GM19351 (cell line): ENCODE measurements around the gene MRGPRD.

Source experiments
- ATAC-seq: cut with Tn5 transposase; IDR thresholded peaks from one replicate; pipeline ENCODE4 v1.9.1; 2021; ENCODE audit warnings: mild to moderate bottlenecking, moderate library complexity; ENCODE audit not compliant: unreplicated experiment

The MRGPRD gene

DNA sequence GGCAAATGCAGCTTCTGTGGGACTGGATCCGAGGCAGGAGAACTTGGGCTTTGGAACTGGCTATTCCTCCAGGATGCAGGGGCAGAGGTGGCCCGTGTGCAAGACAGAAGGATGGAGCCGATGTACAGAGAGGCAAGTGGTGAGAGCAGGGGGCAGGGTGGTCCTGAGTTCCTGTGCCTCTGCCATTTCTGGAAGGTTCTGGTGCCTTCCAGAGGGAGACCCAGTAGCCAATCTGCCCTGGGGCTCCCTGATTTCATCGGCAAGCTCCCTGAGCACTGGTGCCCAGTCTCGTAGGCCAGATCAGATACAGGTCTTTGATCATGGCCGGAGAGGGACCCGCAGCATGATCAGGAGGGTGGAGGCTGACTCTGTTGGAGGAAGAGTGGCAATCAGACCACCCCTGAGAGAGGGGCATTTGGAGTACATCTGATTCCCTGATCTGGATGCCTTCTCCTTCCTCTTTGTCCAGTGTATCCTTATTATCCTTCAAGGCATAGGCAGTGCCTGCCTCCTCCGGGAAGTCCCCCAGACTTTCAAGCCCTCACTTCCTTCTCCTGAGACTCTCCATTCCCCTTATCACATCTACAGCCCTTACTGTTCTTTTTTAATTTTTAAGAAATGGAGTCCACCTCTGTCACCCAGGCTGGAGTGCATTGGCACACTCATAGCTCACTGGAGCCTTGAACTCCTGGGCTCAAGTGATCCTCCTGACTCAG lies 9.7 kb downstream of the MRGPRD start:
- no peak for ATAC-seq

DNA sequence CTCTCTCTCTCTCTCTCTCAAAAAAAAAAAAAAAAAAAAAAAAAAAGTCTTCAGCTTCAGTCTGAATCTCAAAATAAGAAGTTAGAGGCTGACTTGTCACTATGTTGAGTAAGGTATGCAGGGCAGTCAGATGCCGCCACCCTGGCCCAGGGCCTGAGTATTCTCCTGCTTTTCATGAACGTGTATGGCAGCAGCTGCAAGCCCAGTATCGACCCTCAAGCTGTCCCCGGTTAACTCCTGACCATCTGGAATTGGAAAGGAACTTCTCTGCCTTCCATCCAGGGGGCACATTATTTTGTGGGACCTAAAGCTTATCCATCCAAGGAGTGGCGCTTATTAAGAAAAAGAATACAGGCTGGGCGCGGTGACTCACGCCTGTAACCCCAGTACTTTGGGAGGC lies 11.4 kb downstream of the MRGPRD start:
- no peak for ATAC-seq

DNA sequence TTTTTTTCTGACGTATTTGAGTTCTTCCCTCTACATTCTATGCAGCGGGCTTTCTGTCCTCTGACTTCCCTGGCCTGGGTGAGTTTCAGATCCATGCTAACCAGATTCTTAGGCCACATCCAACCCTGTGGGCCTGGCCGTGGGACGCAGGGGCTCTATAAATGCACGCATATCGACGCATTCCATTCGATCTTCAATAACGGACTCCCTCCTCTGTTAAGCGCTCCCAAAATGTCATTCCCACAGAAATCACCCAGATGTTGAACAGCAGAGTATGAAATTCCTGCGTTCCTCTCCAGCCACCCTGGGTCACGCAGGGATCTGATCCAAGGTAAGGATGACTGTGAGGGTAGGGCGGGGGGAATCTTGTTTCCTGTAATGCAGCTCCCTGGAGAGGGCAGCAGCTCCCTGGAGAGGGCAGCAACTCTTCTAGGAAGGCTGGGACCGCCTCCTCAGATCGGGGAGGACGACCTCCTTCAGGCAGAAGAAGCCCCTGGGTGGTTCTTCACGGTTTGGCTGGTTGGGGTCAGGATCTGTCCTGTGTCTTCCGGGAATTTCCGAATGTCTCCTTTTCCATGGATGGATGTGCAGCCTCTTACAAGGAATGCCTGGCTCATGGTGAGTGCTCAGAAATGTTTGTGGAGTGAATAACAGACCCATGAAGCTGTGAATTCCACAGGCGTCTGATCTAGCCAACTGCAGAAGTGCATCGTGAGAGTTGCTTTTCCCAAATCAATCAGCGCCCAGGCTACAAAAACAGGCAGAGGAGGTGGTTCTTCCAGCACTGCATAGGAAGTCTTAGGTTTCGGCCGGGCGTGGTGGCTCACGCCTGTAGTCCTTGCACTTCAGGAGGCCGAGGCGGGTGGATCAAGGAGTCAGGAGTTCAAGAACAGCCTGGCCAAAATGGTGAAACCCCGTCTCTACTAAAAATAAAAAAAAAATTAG lies 12.2 kb downstream of the MRGPRD start:
- ATAC-seq = no peak

DNA sequence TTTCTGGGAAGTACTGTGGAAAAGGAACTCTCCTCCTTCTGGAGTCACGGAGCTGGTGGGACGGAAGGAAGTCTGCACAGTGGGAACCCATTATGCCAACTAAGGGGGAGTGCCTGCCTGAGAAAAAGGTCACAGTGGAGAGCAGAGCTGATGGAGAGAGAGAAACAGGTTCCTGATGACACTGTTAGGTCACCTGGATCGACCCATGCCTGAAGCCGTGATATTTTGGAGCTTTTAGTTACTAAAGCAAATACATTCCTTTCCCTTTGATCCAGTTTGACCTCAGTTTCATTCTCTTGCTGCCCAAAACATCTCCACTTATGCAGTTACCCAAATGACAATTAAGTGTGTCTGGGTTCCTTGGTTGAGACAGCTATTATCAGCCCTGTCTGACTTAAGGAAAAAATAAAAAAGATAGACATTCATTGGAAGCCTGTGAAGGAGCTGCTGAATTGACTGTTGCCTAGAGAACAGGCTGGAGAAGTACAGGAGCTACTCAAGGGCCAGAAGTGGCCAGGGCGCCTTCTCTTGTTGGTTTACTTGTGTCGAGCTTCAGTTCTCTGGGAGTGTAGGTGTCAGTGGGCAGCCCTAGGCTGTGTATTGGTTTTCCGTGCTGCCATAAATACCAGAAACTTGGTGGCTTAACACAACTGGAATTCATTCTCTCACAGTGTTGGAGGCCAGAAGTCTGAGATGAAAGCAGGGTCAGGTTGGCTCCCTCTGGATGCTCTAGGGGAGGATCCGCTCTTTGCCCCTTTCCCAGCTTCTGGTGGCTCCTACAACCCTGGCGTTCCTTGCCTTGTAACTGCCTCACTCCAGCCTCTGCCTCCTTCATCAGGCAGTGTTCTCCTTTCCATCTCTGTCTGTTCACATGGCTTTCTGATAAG lies 13.6 kb downstream of the MRGPRD start:
- ATAC-seq = no peak

DNA sequence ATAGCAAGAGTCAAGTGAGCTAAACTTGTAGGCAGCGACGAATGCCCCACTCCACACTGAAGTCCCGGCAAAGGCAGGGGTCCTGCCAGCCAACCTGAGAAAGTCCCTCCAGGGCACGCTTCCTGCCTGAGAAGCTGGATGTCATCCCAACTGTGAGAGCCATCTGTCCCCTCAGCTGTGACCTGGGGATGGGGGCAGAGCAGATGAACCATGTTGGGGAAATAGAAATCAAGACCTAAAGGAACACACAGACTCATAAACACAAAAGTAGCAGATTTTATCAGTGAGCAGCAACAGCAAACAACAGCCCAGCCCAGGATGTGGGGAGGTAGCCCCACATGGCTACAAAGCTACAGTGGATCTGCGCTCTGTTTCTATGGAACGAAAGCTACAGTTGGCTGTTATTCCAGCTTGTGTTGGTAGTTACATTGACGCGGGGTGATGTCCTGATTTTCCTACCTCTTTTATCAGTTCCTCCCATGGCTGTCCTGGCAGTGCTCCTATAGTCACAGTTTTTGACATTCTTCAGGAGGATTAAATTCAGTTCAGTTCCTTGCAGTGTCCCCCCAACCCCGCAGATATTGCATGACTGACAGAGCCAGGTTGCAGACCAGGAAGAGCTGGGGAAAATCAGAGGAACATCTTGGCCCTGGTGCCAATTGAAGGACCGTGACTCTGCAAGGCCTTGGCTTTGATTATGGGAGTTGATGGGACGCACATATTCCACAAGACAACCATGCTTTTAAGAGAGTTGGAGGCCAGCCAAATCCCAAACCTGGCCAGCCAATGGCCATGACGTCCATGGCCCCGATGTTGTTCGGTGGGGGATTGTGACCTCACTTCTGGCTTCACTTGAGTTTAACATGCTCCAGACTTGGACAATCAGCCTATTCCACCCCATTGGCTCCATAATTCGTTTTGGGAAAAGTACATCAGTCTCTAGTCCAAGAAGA lies 14.6 kb downstream of the MRGPRD start:
- no peak for ATAC-seq

DNA sequence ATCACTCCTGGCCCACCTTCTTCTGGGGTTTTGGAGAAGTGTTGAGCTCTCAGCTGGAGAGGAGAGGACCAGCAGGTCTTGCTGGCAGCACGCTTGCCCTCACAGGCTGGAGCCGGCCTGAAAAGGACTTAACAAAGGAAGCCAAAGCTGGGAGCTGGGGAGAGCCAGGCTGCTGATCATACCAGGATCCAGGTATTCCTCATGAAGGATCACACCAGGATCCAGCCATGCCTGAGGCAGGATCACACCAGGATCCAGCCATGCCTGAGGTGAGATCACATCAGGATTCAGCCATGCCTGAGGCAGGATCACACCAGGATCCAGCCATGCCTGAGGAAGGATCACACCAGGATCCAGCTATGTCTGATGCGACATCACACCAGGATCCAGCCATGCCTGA lies 17.0 kb downstream of the MRGPRD start:
- ATAC-seq = no peak

DNA sequence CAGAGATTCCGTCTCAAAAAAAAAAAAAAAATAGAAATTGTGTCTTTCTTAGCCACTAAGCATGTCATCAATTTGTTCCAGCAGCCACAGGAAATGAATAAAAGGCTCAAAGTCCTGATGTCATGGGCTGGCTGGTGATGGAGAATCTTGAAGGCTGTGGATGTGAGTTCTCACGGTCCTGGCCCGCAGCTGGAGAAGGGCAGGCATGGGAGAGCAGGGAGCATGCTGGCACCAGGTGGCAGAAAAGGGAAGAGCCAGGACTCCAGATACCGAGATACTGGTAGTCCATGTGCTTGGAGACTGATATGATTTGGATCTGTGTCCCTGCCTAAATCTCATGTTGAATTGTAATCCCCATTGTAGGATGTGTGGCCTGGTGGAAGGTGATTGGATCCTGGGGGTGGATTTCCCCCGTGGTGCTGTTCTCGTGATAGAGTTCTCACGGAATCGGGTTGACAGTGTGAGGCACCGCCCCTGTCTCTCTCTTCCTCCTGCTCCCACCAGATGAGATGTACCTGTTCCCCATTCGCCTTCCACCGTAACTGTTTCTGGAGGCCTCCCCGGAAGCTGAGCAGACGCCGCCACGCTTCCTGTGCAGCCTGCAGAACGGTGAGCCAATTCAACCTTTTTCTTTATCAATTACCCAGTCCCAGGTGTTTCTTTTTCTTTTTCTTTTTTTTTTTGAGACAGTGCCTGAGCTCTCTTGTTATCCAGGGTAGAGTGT lies 18.1 kb downstream of the MRGPRD start:
- no peak for ATAC-seq

DNA sequence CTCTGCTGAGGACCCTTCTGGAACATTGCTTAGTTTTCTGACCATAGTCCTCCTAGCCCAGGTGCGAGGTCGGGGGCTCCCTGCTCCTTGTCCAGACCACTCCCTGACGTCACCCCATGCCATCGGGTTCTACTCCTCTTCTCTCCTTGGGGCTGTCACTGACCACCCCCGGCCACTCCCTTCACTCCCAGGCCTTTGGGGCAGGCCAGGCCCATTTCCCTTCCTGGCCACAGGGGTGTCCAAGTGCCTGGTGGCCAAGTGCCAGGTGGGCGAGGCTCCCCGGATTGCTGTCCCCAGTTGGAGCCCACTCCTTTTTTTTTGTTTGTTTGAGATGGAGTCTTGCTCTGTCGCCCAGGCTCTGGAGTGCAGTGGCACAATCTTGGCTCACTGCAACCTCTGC lies 19.5 kb downstream of the MRGPRD start:
- no peak for ATAC-seq

DNA sequence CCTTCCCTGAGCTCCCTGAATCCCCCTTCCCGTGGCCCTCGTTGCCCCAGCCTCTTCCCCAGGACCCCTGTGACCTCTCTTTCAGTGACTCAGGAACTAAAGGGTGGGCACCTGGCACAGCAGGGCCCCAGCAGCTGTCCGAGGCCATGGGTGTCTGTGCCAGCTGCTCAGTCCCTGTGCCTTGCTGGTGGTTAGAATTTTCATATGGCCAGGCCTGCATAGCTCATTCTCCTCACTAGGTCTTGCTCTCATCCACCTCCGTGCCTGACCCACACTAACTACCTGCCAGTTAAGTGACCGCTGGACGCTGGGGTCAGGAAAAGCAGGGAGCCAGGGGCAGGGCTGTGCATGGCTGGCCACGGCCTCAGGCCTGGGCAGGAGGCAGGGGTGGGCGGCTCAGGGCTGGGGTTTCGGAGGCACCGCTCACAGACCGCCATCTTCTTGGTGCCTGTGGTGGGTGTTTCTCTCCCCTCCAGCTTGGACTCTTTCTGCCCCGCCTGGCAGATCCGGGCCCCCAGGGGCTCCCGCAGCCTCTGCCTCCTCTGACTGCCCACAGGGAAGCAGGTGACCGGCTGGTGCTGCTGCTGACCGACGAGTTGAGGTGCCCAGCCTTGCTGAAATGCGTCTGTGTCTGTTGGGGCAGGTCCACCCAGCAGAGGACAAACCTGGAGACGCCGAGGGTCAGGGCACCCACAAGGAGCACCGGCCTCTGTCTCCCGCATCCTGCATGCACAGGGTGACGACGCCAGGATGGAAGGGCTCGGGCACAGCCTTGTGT lies 20.3 kb downstream of the MRGPRD start:
- no peak for ATAC-seq

DNA sequence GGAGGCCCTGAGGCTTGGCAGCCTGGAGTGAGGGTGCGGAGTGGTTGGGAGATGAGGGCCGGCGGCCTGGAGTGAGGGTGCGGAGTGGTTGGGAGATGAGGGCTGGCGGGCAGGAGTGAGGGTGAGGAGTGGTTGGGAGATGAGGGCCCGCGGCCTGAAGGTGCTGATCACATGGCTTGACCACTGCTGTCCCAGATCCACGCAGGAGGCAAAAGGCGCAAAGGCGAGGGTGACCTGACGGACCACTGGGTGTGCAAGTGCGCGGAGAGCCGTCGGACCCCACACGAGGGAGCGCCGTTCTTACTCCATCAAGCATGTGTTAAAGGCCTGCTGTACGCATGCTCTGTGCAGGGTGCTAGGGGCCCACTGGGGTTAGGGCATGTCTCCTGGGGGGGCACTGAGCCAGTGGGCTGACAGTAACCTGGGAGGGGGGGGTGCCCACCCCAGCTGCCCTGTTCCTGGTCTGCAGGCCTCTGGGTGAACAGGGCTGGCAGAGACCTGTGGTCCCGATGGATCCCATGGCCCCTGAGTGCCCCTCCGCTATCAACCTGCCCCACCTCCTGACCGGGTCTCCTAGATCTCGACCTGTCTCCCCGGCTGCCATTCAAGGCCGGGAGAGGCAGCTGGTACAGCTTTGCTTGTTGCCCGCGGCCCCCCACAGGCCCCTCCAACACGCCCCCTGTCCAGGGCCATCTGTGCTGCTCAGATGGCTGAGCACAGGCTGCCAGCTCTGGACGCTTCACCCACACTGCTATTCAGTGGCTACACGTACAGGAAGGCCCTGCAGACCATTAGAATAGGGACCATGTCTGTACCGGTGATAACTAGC lies 21.1 kb downstream of the MRGPRD start:
- ATAC-seq = no peak

DNA sequence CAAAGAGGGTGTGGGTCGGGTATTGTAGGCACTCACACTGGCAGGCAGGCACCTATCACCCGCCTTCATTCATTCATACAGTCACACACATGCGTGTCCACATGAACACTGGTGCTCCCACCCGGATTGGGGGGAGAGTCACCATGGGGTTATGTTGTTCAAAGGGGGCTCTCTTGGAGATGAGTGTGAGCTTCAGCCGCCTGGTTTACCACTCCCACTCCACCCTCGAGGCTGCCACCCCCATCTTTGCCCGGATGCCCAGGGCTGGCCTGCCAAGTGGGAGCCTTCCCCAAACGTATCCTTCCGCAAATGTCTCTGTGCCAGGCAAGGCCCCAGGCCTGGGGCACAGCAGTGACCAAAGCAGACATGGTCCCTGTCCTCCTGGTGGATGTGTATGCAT lies 22.6 kb downstream of the MRGPRD start:
- no peak for ATAC-seq

DNA sequence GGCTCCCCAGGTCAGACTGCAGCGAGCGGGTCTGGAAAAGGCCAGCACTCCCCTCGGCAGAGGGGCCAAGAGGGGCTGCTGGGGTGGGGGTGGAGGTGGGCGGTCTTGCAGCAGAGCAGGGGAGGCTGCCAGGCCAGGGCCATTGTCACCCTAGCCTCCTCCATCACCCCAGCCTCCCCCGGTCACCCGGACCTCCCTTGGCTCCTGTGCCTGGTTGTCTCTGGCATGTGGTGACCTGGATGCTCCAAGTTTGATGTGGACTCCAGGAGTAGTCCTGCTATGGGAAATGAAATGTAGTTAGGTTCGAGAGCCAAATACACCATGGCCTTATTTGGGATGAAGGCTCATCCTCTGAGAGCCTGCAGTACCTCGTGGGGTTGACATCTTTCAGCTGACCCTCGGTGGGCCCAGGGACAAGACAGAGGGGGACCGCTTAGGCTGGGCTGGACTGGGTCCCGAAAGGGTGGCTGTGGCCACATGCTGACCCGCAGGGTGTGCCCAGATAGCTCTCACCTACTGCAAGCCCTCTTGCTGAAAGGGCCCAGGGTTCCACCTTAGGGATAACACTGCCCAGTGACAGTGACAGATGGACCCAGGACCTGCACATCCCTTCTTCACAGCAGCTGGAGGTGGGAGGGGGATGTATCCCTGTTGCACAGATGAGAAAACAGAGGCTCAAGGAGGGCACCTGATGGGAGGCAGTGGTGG lies 24.1 kb downstream of the MRGPRD start:
- no peak for ATAC-seq

DNA sequence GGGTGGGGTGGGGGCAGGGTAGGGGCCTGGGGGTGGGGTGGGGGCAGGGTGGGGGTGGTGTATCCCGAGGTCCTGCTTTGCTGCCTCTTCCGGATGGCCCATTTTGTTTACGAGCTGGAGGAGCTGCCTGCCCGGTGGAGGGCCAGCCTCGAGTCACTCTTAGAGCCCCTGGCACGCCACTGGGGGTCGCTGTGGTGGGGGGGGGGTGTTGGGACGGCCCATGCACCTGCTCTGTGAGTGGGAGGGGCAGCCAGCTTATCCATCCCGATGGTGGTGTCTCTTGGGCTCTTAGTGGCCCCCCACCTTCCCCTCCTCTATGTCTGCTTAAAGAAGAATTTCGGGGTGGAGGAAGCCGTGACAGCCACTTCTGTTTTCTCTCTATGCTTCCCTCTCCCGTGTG lies 24.6 kb downstream of the MRGPRD start:
- no peak for ATAC-seq

DNA sequence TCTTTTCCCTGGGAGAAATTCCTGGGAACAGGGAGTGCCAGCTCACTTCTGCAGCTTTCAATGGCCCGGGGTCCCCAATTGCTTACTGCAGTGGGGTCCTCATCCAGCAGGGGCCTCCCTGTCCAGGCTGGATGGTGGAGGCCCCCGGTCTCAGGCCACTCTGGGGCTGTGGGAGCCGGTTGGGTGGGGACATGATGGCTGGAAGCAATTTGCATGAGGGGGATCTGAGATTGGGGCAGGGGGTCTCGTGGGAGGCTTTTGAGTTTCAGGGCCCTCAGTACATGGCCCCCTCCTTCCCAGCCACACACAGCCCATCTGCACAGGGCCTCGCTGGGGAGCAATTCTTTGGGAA lies 25.2 kb downstream of the MRGPRD start:
- ATAC-seq = no peak

DNA sequence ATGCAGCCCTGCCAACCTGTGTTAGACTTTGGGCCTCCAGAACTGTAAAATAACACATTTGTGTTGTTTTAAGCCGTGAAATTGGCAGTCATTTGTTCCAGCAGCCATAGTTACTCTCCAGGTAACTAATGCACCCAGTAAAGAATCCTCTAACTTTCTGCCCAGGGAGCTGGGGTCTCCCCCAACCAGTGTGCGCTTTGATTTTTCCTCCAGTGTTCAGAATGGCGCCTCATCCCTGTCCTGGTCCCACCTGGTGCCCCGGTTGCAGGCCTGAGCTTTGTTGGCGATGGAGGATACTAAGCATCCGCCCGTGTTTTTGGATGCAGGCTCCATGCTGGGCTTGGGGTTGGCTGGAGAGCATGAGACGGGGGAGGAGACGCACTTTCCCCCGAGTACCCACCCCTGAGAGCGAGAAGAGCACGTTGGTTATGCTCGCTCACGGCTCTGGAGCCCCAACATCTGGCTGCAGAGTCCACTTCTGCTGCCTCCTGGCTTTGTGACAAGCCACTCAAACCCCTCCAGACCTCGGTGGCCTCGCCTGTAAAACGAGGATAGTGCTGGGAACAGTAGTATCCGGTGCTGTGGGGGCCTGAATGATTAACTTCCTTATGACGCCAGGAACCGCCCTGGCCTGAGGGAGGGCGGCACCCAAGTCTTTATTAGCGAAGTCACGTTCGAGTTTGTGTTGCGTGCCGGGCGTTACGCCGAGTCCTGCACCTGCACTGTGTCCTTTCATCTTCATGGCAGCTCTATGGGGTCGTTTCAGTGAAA lies 25.8 kb downstream of the MRGPRD start:
- no peak for ATAC-seq

DNA sequence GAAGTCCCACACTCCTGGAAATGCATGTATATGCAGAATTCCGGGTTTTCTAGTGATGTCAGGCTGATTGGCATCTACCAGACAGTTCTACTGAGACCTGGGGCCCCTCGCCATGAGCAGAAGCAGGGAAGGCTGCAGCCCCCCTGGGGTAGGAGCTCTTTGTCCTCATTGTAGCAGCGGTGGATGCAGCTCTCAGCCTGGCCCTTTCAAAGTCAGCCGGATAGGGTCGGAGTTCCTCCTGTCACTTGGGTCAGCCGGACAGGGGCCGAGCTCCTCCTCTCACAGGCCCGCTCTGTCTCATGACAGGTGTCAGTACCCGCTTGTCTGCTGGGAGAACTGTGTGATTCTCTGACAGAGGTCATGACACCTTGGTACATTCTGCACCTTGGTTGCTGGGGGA lies 30.0 kb downstream of the MRGPRD start:
- no peak for ATAC-seq

DNA sequence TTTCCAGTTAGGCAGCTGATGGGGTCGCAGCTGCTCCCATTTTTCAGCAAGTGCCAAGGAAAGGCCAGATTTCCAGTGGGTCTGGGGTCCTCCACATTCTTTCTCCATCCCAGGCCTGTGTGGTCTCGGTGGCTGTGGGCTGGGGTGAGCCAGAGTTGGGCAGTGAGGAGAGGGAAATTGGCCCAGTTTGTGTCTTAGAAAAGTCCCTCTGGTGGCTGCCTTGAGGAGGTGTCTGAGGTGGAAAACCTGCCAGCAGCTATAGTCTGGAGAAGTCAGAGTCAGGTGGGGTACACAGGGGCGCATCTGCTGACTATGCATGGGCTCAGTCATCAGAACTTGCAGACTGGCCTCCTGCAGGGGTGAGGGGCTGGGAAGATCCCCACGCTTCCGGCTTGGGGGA lies 30.5 kb downstream of the MRGPRD start:
- no peak for ATAC-seq
